C4-2B (cell line): ENCODE measurements around the gene SCPEP1.

Experiments used
- CTCF ChIP-seq: fragments of 450-650 bp; conservative IDR thresholded peaks from 2 replicates; pipeline ENCODE4 v1.5.1; 2017; ENCODE audit warnings: mild to moderate bottlenecking
- ZFX ChIP-seq: fragments of 450-650 bp; IDR thresholded peaks from 2 replicates; pipeline ENCODE4 v1.6.1; 2017

- TF ChIP-seq CTCF (no peak), ZFX (no peak)
Observed at GRCh38 chr17:57032343-57032742, 54.4 kb downstream of the SCPEP1 start.
